Spleen (tissue), 7 donors: Measurements from ENCODE around the gene EPHB4.

Source experiments
- CTCF ChIP-seq, 11 experiments: fragments of 200-600 bp in 7 of 11; fragments of 450-650 bp in 4 of 11; sonication (generic) in 4 of 11; IDR thresholded peaks in 8 of 11; conservative IDR thresholded peaks in 3 of 11; 1 replicate in 7 of 11; 2 replicates in 4 of 11; pipeline versions ENCODE4 v1.4.0 to v1.8.0; 2016 to 2021; ENCODE audit warnings: antibody characterized with exemption in 11 of 11, inconsistent platforms in 4 of 11, mild to moderate bottlenecking in 1 of 11
- POLR2A ChIP-seq, 3 donors: fragments of 450-650 bp; IDR thresholded peaks; one replicate each; pipeline ENCODE4 v1.5.1; 2017; ENCODE audit warnings: antibody characterized with exemption in 3 of 3, mild to moderate bottlenecking in 1 of 3
- POLR2AphosphoS5 ChIP-seq, 3 donors: sonication (generic); formaldehyde crosslinking; IDR thresholded peaks; one replicate each; pipeline ENCODE4 v1.5.1; 2017; ENCODE audit warnings: antibody characterized with exemption in 3 of 3
- donor health status: DM: no; HTN: no; CAD: no; lungs with moderate emphysema.
- donor health status: DM: no; HTN: no; CAD: no.
- donor health status: DM: no; HTN: no; CAD: no.

DNA sequence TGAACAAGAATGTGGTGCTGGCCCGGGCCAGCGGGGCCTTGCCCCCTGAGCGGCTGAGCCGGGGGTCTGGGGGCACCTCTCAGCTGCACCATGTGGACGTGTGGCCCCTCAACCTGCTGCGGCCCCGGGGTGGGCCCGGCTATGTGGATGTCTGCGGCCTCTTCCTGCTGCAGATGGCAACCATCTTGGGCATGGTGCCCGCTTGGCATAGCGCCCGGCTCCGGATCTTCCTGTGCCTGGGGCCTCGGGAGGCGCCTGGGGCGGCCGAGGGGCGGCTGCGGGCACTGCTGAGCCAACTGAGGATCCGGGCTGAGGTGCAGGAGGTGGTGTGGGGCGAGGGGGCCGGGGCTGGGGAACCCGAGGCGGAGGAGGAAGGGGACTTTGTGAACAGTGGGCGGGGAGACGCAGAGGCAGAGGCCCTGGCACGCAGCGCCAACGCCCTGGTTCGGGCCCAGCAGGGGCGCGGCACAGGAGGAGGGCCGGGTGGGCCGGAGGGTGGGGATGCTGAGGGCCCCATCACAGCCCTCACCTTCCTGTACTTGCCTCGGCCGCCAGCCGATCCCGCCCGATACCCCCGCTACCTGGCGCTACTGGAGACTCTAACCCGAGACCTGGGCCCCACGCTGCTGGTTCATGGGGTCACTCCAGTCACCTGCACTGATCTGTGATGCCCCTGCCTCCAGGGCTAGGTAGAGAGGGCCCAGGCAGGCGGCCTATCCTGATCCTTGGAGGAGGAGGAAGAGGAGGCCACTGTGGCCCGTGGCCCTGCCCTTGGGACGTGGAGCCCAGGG is 38.8 kb upstream of the EPHB4 start:
- TF ChIP-seq CTCF (IDR thresholded peaks at IDR 0.05 in 8 of 11, conservative IDR thresholded peaks at IDR 0.05 in 3 of 11) (no peak), POLR2AphosphoS5 (IDR thresholded peaks at IDR 0.05) (peak; percentile 48 to 78 (median 62)), POLR2A (IDR thresholded peaks at IDR 0.05) (no peak)
